Tibial nerve (tissue), 4 donors: ENCODE measurements around the gene ACP1. TPM values are rescaled to one million over a fixed set of nuclear protein-coding genes. Genes with fewer than 3 reads are reported as not detected.

ENCODE experiments used
- DNase-seq, 2 donors: peaks; one replicate each; pipeline ENCODE4 v3.0.0-alpha.2; 2019; ENCODE audit warnings: low spot score in 2 of 2
- H3K27ac ChIP-seq, 4 donors: fragments of 200-600 bp; sonication (generic) in 3 of 4; one replicate each; pipeline ENCODE4 v1.5.1; 2017 to 2019; ENCODE audit warnings: mild to moderate bottlenecking in 1 of 4
- H3K27me3 ChIP-seq, 2 donors: fragments of 200-600 bp; sonication (generic) in 1 of 2; one replicate each; pipeline versions ENCODE4 v1.5.1 to v1.6.0; 2017 to 2019
- H3K36me3 ChIP-seq, 3 donors: fragments of 200-600 bp; sonication (generic); one replicate each; pipeline ENCODE4 v1.5.1; 2018 to 2019
- H3K4me1 ChIP-seq, 4 donors: fragments of 200-600 bp; sonication (generic) in 3 of 4; one replicate each; pipeline ENCODE4 v1.5.1; 2017 to 2019
- H3K4me3 ChIP-seq, 4 donors: fragments of 200-600 bp; sonication (generic) in 3 of 4; one replicate each; pipeline ENCODE4 v1.5.1; 2017 to 2019; ENCODE audit warnings: mild to moderate bottlenecking in 1 of 4, moderate library complexity in 1 of 4
- H3K9me3 ChIP-seq, 4 donors: fragments of 200-600 bp; sonication (generic) in 3 of 4; one replicate each; pipeline ENCODE4 v1.5.1; 2017 to 2019
- CTCF ChIP-seq, 5 experiments: fragments of 200-600 bp in 3 of 5; fragments of 450-650 bp in 2 of 5; sonication (generic) in 3 of 5; IDR thresholded peaks; one replicate each; pipeline ENCODE4 v1.5.1; 2016 to 2019; ENCODE audit warnings: antibody characterized with exemption in 5 of 5, mild to moderate bottlenecking in 3 of 5, moderate library complexity in 2 of 5
- EP300 ChIP-seq, 2 donors: sonication (generic); formaldehyde crosslinking; IDR thresholded peaks; one replicate each; pipeline ENCODE4 v1.6.1; 2017; ENCODE audit warnings: antibody characterized with exemption in 2 of 2, mild to moderate bottlenecking in 1 of 2
- POLR2A ChIP-seq, 2 donors: fragments of 450-650 bp; IDR thresholded peaks; one replicate each; pipeline ENCODE4 v1.6.1; 2017; ENCODE audit warnings: antibody characterized with exemption in 2 of 2, mild to moderate bottlenecking in 2 of 2, moderate library complexity in 2 of 2
- WGBS, 2 donors: methylation state at CpG; one replicate each; pipeline ENCODE4 v1.1.5; 2018; 5-methylcytosine and 5-hydroxymethylcytosine counted together
- total RNA-seq, 4 donors: library from RNA; depleted of rRNA; stranded (reverse); fragments of >200 nt; gene quantifications; one replicate each; pipeline ENCODE4 v1.1.0, GENCODE V29; 2016

The ACP1 gene
- total RNA-seq, 4 donors from 2014 or later = 31.2 to 71.2 (median 52.5) TPM

- H3K36me3 ChIP-seq = peaks cover 0 to 59% (median 0%) of the 10 kb centered on the region in 3 donors
- no peak for DNase-seq
- WGBS, 2 donors = 89 to 95% methylated on average over 9 of the region's 9 CpGs
- no peak for TF ChIP-seq EP300 (IDR thresholded peaks at IDR 0.05)
- no peak for TF ChIP-seq CTCF (IDR thresholded peaks at IDR 0.05)
- no peak for TF ChIP-seq POLR2A (IDR thresholded peaks at IDR 0.05)
- H3K4me3 ChIP-seq = no peak overlapping the region
- no peaks in the 10 kb centered on the region for H3K9me3 ChIP-seq
- peaks cover 0 to 18% (median 0%) of the 10 kb centered on the region in 4 donors for H3K4me1 ChIP-seq
- H3K27me3 ChIP-seq = peaks cover 0 to 5% of the 10 kb centered on the region in 2 donors
- no peak overlapping the region for H3K27ac ChIP-seq
These were observed 16.6 kb downstream of the ACP1 start for GRCh38 chr2:281381-281780.

- peaks cover 0 to 28% (median 2%) of the 10 kb centered on the region in 4 donors for H3K4me1 ChIP-seq
- 93% methylated on average over 12 of the region's 12 CpGs for WGBS, 2 donors
- DNase-seq = no peak
- no peaks in the 10 kb centered on the region for H3K9me3 ChIP-seq
- peaks cover 0 to 16% of the 10 kb centered on the region in 2 donors for H3K27me3 ChIP-seq
- peaks cover 0 to 51% (median 0%) of the 10 kb centered on the region in 3 donors for H3K36me3 ChIP-seq
- TF ChIP-seq POLR2A (IDR thresholded peaks at IDR 0.05) = no peak
- TF ChIP-seq CTCF (IDR thresholded peaks at IDR 0.05) = no peak
- no peak for TF ChIP-seq EP300 (IDR thresholded peaks at IDR 0.05)
- no peak overlapping the region for H3K4me3 ChIP-seq
- no peak overlapping the region for H3K27ac ChIP-seq
These were observed 17.9 kb downstream of the ACP1 start for GRCh38 chr2:282371-283263.

DNA sequence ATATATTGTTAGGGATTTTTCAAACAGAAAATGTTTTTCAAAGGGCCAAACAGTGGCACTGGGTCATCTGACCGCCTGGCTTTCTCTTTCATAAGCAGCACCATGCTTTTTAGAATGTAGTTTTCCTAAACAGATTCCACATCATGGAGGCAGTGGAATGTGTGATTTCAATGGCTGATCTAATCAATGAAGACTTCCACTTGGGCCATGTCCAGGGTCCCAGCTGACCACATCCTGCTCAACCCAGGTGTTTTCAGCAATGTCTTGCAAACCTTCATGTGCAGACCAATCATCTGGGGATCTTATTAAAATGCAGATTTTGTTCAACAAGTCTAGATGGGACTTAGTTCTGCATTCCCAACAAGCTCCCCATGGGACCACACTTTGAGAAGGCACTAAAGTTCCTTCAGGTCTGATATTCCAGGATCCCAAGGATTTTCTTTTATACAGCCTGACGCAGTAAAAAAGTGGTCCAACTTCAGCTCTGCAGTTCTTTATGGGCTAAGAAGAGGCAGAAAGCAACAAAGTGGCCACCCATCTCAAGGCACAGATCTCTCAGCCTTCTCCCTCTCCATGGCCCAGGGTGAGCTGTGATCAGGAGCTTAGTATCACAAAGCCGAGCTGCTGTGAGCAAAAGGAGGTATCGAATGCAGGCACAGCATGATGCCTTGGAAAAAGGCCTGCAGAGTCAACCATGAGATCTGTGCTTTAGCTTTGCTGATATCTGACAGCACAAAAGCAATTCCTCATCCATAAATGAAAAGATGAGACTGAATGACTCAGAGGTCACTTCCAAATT lies 19.4 kb downstream of the ACP1 start:
- H3K27me3 ChIP-seq = peaks cover 0 to 28% of the 10 kb centered on the region in 2 donors
- H3K27ac ChIP-seq = no peak overlapping the region
- H3K4me1 ChIP-seq = peaks cover 0 to 43% (median 7%) of the 10 kb centered on the region in 4 donors
- no peak for DNase-seq
- H3K36me3 ChIP-seq = peaks cover 0 to 35% (median 0%) of the 10 kb centered on the region in 3 donors
- no peaks in the 10 kb centered on the region for H3K9me3 ChIP-seq
- TF ChIP-seq EP300 (IDR thresholded peaks at IDR 0.05) = no peak
- no peak for TF ChIP-seq POLR2A (IDR thresholded peaks at IDR 0.05)
- no peak for TF ChIP-seq CTCF (IDR thresholded peaks at IDR 0.05)
- 80 to 84% methylated on average over 4 of the region's 4 CpGs for WGBS, 2 donors
- no peak overlapping the region for H3K4me3 ChIP-seq

- Histone ChIP-seq H3K4me1 (peaks cover 0 to 51% (median 12%) of the 10 kb centered on the region in 4 donors), H3K9me3 (no peaks in the 10 kb centered on the region), H3K36me3 (peaks cover 0 to 29% (median 0%) of the 10 kb centered on the region in 3 donors), H3K27me3 (peaks cover 0 to 36% of the 10 kb centered on the region in 2 donors), H3K4me3 (no peak overlapping the region), H3K27ac (no peak overlapping the region)
- 66 to 70% methylated on average over 13 of the region's 13 CpGs for WGBS, 2 donors
- TF ChIP-seq EP300 (IDR thresholded peaks at IDR 0.05) = no peak
- DNase-seq = no peak
These were observed 20.2 kb downstream of the ACP1 start for GRCh38 chr2:284896-285492.

DNA sequence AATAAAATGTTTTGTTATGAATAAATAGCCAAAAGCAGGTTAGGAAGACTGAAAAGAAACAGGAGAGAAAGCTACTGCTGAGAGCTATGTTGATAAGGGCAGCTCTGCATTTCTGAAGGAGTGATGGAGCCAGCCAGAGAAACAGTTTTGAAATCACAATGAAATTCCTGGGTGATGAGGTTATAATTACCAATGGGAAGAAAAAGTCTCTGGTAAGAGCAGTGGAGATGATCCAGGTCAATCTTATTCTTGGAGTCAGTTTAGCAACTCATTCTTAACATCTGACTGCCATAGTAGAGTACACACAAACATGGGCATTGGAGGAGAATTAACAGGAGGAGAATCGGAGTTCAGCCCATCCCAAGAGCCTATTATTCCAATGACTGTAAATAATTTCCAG lies 20.8 kb downstream of the ACP1 start:
- Histone ChIP-seq H3K36me3 (peaks cover 0 to 24% (median 0%) of the 10 kb centered on the region in 3 donors), H3K27me3 (peaks cover 0 to 41% of the 10 kb centered on the region in 2 donors), H3K4me3 (no peak overlapping the region), H3K4me1 (peaks cover 0 to 56% (median 15%) of the 10 kb centered on the region in 4 donors), H3K27ac (no peak overlapping the region), H3K9me3 (no peaks in the 10 kb centered on the region)
- 39 to 50% methylated on average over 1 of the region's 1 CpG for WGBS, 2 donors
- peak in 1 of 2 donors; percentile 44 for TF ChIP-seq EP300 (IDR thresholded peaks at IDR 0.05)
- no peak for TF ChIP-seq POLR2A (IDR thresholded peaks at IDR 0.05)
- TF ChIP-seq CTCF (IDR thresholded peaks at IDR 0.05) = no peak
- no peak for DNase-seq
